Stimulated activated CD4-positive, alpha-beta T cell treated with anti-CD3 and anti-CD28 coated beads, Interleukin-4, amount 100 ng/mL, for 48 hours (primary cell): ENCODE results near the gene RAB3C.

Source experiments
- DNase-seq, 2 donors: peaks; one replicate each; pipeline ENCODE4 v3.0.0-alpha.2; 2020; ENCODE audit warnings: low read depth in 2 of 2

RAB3C gene

DNA sequence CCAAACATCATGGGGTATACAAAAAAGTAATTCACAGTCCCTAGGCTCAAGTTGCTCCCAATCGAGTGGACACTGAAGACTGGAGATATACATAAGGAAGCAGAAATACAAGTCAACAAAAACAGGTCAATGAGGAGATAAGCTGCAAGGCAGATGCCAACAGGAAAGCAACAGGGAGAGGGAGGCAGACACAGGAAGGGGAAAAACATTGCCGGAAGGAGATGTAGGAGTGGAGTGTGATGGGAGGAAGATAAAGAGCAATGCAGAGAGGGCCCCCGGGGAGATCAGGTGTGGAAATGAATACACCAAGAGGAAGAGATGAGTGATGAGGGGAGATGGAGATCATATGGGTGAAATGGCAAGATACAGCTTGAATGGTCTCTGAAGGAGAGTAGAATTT is 243.0 kb downstream of the RAB3C start:
- DNase-seq = no peak

DNA sequence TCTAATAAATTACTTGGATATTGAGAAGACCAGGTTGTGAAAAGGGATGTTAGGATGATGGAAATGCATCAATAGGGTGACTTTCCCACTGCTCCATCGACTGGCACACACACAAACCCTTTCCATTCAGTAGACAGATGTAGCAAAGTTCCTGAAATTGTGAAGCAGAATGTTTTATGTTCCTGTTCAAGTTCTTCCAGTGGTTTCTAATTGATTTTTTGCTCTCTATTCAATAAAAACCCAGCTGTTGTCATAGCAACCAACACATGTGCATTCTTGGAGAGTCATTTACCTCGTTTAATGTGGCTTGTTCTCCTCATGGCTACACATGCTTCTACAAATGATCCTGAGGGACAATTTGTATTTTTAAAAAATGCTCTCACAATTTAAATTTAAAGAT is 244.6 kb downstream of the RAB3C start:
- DNase-seq = no peak

DNA sequence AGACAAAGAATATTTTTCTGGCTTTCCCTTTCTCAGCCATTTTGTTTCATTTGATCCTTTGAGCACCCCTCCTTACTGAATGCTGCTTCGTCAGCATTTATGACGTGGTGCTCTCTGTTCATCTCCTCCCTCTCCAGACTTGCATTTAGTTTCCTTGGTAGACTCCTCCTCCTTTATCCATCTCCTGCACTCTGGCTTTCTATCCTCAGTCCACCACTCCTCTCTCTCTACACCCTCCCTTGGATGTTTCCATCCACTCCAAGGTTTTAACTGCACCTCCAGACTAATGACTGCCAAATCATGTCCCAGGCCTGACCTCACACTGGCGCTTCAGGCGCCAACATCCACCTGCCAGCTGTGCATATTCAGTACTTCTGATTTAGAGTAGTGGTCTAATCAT is 245.4 kb downstream of the RAB3C start:
- DNase-seq = no peak

GRCh38 chr5:58834242-58835225 is 251.7 kb downstream of the RAB3C start:
- DNase-seq = no peak

- DNase-seq = no peak
Measured at GRCh38 chr5:58836351-58836750, 253.5 kb downstream of the RAB3C start.

- DNase-seq = no peak
Measured at GRCh38 chr5:58838729-58839128, 255.9 kb downstream of the RAB3C start.

GRCh38 chr5:58842852-58843251 is 260.0 kb downstream of the RAB3C start:
- DNase-seq = no peak

DNA sequence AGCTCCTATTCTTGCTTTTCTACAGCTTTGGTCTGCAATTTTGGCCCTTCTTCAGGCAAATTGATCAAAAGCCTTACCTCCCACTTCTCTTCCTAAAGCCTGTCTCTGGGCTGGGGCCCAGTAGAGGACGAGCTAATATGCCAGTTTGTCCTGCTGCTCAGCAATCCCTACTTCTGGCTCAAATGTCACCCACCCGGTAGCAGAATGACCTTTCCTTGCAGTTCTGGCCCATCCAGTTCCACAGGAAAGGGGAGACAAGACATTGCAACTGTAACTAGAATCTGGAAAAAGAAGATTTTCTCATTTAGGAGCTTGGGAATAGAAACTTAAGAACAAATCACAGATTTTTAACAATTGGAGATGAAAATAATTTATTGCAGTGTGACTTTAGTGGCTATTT is 261.5 kb downstream of the RAB3C start:
- no peak for DNase-seq

- DNase-seq = no peak
Measured at GRCh38 chr5:58847041-58847440, 264.2 kb downstream of the RAB3C start.

DNA sequence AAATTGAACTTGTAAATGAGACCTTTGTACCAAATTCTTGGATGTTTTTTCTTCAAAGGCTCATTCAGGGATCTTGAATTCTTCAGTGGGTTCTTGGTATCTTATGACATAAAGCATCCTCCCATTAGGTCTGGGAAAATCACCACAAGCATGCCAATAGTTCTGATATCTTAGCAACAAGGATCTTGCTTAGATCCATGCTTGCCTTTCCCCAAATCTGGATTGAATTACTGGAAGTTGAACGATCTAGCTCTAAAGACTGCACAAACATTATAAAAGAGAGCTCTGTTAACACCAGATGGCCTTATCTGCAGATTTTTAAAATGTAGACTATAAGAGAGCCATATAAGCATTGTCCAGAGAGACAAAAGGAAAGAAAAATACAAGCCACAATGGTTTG is 266.3 kb downstream of the RAB3C start:
- DNase-seq = no peak

DNA sequence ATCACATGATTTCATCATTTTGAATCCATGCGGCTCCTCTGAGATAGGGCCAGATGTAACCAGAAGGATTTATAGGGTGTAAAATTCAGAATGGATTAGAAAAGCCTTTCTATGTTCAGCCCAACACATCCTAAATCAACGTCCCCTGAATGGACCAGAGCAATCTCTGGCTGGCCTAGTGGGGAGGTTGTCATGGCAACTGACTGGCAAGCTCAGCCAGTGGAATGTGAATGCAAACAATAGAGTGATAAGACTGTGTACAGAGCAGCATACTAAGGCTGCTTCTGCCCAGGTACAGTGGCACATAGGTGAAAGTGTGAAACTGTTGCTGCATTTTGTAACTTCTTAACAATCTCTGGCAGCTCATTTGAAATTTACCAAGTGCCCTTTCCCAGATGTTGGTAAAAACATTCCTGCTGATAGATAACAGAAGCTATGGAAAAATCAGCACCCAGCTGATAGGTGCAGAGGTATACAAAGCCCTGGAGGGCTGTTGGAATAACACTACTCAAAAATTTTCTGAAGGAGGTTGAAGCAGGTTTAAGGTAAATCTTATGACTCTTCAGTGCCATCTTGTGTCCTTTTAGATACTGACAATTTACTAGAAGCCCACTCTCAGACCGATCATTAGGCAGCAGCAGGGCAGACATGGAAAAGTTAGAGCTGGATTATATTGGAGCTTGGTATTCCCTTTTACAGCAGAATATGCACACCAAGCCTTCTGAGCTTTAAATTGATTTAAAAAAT is 267.2 kb downstream of the RAB3C start:
- no peak for DNase-seq

DNA sequence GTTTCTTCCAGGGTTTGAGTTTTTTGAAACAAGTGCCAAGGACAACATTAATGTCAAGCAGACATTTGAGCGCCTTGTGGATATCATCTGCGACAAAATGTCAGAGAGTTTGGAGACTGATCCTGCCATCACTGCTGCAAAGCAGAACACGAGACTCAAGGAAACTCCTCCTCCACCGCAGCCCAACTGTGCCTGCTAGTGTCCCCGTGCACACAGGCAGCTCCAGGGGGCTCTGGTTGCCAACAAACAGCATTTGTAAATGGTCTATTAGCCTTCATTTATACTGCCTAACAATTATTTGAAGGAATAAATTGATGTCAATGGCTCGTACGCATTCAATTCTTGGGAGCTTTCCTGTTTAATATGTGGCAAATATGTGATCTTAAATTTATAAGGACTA is 268.3 kb downstream of the RAB3C start:
- no peak for DNase-seq

GRCh38 chr5:58851571-58851970 is 268.7 kb downstream of the RAB3C start:
- DNase-seq = no peak

GRCh38 chr5:58852566-58852965 is 269.7 kb downstream of the RAB3C start:
- DNase-seq = no peak

DNA sequence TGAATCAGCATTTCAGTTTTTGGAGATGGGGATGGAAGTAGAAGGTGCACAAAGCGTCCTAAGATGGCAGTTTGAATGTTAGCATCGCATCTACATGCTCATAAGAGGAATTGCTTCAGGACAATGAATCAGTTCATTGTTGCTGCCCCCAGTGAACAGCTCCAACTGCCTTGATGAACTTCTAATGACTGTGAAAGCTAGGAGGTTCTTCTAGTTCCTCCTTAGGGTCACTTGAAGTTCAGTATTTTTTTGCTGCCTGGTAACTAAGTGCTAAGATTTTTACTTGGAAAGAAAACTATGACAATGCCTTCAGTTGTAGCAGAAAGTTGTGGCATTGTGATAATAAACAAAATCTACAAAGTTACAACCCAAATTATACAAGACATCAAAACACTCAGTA is 271.6 kb downstream of the RAB3C start:
- no peak for DNase-seq

DNA sequence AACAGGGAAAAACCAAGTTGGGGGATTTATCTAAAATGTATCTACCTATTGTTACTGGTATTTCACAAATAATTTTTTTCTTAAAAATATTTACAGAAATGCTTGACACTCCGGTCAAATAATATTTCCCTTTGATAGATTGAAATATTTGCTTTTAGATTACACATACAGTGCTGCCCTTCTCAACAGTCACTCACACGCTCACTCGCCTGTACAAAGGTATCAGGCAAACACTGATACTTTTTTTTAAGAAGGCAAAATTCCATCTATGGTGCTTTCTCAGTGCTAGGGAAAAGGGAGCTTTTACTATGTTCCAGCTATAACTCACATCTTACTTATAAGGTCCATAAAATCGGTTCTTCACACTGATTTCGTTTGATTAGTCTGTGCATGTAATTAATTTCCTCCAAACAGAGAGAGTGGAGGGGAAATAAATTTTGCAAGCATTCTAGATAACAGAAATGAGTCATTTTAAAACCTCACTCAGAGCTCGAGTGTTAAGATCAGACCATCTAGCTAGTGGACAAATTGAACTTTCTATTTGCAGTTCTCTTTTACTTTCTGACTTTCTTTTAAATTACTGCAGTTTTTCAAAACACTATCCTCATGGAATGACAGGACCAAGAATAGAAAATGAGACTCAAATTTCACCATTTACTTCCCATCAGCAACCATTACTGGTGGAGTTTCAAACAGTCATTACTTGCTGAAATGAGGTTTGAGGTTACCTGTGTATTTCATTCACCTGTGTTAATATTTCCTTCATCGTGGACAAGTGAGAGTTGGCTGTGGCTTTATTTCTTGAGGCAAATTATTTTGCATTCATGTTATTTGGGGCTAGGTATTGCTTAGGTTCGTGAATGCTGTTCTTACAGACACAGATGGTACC is 273.2 kb downstream of the RAB3C start:
- DNase-seq = no peak

DNA sequence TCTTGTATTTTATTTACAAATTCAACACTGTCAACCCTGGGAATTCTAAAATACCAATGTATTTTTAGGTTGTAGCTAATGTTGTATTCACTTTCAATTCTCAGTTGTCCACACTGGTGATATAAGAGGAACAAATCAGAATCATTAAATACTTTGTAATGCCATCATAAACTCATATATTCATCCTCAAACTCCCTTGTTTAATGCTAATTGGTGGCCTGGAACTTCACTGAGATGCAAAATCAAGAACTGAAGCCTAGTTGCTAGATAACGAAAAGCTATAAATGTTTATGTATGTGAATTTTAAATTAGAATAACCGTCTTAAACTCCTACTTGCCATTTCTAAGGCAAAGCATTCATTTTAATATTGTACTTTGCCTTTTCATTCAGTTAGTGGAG is 274.7 kb downstream of the RAB3C start:
- DNase-seq = no peak

DNA sequence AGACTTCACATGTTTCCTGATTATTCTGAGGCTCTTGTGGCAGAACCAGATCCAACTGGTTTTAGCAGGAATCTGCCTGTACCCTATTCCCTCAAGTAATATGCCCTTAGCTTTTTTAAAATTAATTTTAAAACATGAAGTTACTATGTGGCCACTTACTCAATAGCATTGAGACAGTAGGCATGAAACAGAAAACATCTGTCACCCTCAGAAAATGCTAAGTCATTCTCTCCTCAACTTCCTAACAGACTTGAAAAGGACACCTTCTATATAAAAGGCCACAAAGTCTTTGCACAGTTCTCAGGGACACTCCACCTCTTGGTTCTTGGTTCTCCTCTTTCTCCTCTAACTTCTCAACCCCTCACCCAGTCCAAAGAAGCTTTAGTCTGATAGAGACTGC is 277.8 kb downstream of the RAB3C start:
- DNase-seq = no peak

GRCh38 chr5:58868931-58869330 is 286.1 kb downstream of the RAB3C start:
- DNase-seq = no peak

DNA sequence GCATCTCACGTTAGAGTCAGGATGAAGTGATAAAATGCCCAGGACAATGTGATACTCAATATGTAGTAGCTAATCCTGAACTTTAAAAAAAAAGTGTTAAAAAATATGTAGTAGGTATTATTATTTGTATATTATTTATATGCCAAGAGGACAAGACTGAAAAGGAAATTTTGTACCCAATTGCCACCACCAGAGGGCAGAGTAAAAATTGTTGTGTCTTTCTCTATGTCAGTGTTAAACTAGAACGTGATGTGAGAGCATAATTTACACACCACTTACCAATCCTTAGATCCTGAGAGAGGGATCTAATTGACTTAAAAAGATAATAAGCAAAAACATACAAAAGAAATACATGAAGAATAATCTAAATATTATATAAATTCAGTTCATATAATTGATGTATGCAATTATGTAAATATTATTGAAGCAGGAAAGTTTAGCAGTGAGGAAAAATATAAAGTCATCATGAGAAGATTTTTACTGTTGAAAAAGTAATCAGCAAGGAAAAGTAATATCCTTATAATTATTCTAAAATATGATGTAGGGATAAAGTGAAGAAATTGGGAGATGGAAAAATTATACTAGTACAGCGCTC is 288.9 kb downstream of the RAB3C start:
- peak in 1 of 2 donors; percentile 22 for DNase-seq

DNA sequence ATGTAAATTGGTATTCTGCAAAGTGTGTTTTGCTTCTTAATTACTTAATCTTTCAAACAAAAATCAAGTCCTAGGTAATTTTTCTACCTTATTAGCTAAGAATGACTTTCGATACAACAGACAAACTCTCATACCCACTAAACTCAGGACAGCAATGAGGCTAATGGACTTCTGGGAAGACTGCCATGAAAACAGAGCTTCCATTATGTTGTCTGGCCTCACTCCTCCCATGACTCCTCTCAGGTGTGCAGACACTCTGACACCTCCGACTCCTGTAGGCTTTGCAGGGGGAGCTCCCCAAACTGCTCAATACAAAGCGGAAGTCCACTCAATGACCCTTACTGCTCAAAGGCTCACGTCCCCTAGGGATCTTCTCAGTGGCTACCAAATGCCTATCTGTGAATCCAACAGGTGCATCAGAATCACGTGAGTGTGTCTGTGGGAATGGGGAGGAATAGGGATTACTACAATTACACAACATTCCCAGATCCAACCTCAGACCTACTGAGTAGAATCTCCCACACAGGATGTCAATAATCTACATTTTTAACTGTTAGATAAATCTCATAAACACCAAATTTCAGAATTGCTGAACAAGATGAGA is 289.9 kb downstream of the RAB3C start:
- DNase-seq = no peak
